HG03039 (cell line): ENCODE results near the gene DENND1B.

Source experiments
- ATAC-seq: cut with Tn5 transposase; IDR thresholded peaks from one replicate; pipeline ENCODE4 v1.9.1; 2021; ENCODE audit warnings: mild to moderate bottlenecking, moderate library complexity; ENCODE audit not compliant: unreplicated experiment

Gene DENND1B

DNA sequence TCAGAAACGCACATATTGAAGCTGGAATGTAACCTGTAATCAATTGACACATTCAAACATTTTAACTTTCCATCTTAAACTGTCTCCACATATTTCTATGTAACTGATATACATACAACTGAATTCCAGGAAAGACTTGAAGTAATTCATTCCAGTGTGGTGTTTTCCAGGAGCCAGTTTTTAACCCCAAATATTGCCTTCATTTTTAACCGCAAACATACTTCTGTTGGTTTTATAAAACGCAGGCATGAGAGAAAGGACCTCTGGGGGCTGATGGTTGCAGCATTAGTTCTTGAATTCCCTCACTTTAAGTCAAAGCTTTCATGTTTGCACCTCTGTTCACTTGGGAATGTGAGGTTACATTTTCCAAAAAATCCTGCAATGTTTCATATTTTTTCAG is 303.1 kb downstream of the DENND1B start:
- no peak for ATAC-seq

DNA sequence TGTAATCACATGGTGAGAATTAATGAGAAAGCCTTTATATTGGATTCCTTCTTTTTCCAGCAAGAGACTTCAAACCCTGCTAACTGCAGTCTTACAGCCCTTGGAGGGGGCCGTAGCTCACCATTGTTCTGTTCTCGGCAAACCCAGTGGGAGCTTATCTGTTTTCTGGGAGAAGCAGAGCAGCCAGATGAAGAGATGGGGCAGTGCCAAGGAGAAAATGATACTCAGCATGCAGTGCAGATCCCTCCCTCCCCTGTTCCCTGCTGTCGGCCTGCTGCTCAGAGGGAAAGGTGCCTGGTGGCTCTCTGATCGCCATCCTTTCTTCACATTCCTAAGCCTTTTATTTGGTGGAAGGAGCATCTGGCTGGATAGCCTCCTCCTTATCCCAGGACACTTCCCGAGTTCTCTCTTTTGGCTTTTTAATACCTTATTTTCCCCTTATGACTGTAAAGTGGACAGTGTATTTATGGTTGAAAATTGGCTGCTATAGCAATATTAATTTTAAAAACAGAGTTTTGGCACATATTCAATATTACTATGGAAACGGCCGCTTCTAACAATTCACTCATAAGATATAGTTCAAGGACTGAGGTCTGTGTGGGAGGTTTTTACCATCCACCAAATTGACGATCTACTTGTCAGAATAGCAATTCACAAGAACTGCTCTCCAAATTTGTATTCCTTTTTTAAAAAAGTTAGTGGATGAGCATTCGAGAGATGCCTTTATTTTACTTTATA is 303.9 kb downstream of the DENND1B start:
- no peak for ATAC-seq

DNA sequence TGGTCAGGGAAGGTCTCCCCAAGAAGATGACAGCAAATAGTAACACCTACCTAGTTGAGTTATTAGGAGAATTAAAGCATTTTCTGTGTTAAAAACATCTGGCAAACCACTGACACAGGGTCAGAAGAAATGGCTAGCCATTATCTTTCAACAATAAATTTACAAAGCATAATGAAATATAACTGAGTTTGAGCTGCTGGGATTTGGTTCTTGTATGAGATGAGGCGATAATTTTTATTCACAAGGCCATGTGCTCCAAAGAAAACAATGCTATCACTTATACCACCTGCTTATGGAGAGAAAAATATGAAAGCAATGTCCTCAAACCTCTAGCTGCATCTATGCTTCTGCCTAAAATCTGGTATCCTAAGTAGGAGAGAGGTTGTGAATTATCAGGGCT is 304.9 kb downstream of the DENND1B start:
- ATAC-seq = no peak

DNA sequence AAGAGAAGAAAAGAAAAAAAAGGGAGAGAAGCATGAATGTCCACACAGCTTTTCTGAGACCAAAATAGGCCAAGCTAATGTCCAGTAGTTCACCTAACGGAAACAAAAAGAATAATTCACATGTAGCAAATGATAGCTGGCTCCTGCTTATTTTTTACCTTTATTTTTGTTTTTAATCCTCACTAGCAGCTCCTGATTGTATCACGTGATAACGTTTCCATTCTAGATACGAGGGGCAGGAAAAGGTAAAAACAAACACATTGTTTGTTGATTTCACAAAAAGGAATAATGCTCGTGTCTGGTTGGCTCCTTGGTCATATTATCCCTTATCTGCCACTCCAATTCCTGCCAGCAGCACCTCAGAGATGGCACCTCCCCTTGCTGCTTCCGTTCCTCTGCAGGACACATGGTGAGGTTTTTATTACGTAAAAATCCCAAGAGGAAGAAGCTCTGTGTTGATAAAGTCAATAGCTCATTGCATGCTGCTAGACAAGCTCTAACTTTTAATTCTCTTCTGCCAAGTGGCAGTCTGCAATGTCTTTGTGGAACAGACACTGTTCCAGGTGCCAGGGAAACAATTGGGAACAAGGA is 305.6 kb downstream of the DENND1B start:
- no peak for ATAC-seq

DNA sequence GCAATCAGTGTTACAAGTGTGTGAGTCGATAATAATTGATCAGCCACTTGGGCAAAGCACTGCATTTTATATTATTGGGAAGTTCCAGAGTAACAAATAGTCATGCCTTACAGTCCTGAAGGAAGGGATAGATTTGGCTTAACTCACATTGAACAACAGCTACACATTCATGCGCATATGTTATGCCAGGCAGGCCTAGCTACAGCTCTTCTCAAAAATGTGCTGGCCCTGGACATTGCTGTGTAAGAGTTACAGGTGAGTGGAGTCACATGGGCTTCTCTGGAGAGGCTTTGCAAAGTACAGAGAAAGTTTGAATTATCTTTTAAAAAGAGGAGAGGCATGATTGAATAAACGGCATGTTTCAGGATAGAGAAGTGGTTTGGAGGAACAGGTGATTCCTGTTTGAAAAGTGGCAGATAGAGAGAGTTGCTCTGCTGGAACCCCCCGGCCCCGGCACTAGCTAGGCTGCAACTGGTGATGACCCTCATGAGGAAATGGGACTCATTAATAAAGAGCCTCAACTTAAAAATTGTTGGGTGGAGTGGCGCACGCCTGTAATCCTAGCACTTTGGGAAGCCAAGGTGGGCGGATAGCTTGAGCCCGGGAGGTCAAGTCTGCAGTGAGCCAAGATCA is 306.6 kb downstream of the DENND1B start:
- no peak for ATAC-seq

DNA sequence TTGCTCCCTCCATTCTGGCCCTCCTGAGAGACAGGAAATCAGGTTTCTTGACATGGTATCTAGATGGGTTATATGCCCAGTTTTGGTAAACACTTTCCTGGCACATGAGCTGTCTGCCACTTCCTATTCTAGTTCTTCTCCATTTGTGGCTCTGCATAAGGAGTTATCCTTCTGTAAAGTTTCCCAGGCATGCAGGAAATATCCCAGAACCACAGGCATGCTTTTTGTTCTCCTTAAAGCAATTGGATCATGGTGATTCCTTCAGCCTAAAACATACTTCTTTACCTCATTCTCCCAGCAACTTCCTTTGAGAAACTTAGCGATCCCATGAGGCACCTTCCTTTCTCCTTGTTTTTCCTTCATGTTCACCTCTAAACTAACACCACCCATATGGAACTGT is 307.4 kb downstream of the DENND1B start:
- ATAC-seq = no peak

DNA sequence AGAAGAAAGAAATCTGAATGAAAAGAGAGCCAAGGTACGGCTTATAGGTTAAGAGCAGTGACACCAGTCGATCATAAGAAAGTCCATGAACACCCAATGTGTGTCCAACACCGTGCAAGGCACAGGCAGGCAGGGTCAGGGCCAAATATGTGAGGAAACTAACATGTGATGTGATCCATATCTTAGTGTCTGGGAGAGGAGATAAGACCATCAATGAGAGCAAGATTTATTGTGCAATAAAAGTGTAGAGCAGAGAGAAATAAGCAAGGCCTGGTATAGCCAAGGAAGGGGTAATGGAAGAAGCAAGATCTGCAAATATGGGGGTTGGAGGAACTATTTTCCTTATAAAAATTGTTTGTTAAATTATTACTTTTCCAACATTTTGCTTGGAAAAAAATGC is 308.5 kb downstream of the DENND1B start:
- ATAC-seq = no peak

DNA sequence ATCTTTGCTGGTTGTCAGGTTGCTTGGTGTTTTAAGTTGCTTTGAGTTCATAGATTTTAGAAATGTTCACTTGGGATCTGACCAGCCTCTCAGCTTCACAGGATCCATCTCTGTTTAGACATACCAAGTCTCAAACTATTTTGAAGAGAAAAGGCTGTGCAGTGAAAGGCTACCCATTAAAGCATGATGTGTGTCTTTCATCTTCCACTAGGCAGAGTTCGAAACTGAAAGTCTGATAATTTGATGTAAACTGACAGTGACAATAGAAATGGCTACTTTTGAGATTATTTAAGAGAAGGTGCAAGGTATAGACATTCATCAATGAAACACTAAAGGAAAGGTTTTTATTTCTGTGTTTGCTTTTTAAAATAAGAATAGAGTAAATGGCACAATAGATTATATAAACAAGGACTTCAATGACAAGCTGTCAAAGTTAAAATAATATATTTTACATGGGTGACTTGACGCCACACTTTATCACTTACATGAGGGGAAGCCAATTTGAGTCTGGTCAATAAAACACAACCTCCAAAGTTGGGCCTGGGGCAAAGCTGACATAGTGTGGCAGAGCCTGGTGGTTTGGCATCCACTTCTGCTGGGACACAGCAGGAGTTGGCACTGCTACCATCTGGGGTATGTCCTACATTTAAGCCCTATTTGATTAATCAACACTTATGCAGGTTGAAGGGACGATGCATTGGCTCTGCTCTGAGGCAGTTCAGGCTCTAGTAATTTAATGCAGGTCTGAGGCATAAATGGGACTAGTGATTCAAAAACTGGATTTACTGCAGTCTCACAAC is 309.6 kb downstream of the DENND1B start:
- no peak for ATAC-seq

DNA sequence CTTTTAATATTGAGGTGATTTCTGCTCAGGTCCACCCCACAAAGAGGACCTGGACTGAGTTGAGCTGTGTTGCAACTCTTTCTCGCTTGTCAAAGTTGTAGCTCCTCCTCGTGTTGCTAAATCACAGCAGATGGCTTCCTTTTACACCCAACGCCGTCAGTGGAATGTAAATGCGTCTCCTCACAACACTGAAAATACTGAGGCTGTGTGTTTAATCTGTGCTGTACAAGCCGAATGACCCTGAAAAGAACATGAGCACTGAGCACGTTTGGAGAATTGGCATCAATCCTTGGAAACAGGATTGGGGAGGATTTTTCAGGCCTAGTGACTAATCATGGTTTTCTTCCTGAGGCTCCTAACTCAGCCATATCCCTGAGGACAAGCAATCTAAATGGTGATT is 311.2 kb downstream of the DENND1B start:
- no peak for ATAC-seq

DNA sequence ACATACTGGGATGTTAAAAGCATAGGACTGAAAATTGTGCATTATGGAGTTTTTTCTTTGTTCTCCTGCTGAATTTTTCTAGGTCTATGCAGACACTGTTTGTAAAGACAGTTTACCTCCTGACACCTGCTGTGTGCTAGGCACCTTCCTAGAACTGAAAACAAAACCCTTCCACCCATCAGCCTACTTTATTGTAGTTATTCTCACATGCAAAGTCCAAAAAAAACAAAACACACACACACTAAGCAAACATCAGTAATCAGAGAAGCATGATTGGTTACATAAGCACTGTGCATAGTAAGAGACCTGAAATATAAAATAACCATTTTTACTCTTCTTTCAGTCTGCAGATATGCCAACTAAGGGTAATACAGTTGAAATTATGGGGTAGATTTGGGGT is 312.1 kb downstream of the DENND1B start:
- no peak for ATAC-seq

DNA sequence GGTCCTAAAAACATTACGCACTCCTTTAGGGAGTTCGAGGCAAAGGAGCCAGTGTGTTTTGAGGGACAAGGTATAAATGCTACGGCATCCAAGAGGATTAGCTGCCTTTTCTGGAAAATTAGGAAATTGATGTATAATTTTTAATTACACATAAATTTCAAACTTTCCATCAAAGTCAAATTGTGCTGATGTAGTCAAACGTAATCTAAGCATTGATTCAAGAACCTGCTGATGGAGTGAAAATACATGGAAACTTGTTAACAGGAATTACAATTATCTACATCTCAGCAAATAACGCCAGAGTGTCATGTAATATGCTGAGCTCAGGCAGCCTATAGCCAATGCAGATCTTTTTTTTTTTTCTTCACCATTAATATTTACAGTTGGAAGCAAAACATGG is 312.7 kb downstream of the DENND1B start:
- ATAC-seq = no peak
